Fibroblast of lung (primary cell): ENCODE results near the gene PDE2A. TPM values are rescaled to one million over a fixed set of nuclear protein-coding genes. Genes with fewer than 3 reads are reported as not detected.

Experiments
- DNase-seq, 2 donors: peaks; one replicate each; pipeline versions ENCODE4 v3.0.0 to v3.0.0-alpha.2; 2010; ENCODE audit warnings: low read depth in 2 of 2
- H2AFZ ChIP-seq: 2 replicates; pipeline ENCODE4 v1.5.1; 2012; ENCODE audit warnings: low read length, control low read depth, inconsistent platforms
- H3K27ac ChIP-seq: 2 replicates; pipeline ENCODE4 v1.5.1; 2011; ENCODE audit warnings: low read length, control low read depth; ENCODE audit not compliant: insufficient read depth
- H3K27me3 ChIP-seq: 2 replicates; pipeline ENCODE4 v1.5.1; 2011; ENCODE audit warnings: mild to moderate bottlenecking, low read length; ENCODE audit not compliant: control insufficient read depth, insufficient read depth
- H3K36me3 ChIP-seq: 2 replicates; pipeline ENCODE4 v1.5.1; 2011; ENCODE audit warnings: low read length; ENCODE audit not compliant: control insufficient read depth, insufficient read depth
- H3K4me1 ChIP-seq: 2 replicates; pipeline ENCODE4 v1.5.1; 2011; ENCODE audit warnings: low read length; ENCODE audit not compliant: control insufficient read depth, insufficient read depth; ENCODE audit errors: extremely low read depth
- H3K4me2 ChIP-seq: 2 replicates; pipeline ENCODE4 v1.5.1; 2011; ENCODE audit warnings: low read length, control low read depth; ENCODE audit not compliant: insufficient read depth; ENCODE audit errors: extremely low read depth
- H3K4me3 ChIP-seq, 4 experiments: fragments of 200-600 bp in 1 of 4; sonication (generic) in 1 of 4; replicated peaks in 1 of 4; 2 replicates each; pipeline ENCODE4 v1.5.1; 2011 to 2016; ENCODE audit warnings: low read length in 4 of 4, low read depth in 3 of 4, mild to moderate bottlenecking in 3 of 4, control low read depth in 2 of 4, inconsistent platforms in 1 of 4, mixed read lengths in 1 of 4; ENCODE audit not compliant: insufficient read depth in 1 of 4; ENCODE audit errors: control extremely low read depth in 1 of 4
- H3K79me2 ChIP-seq: 2 replicates; pipeline ENCODE4 v1.5.1; 2012; ENCODE audit warnings: mild to moderate bottlenecking, low read length, inconsistent platforms; ENCODE audit not compliant: control insufficient read depth, insufficient read depth
- H3K9ac ChIP-seq: 2 replicates; pipeline ENCODE4 v1.5.1; 2011; ENCODE audit warnings: mild to moderate bottlenecking, low read length, control low read depth; ENCODE audit not compliant: insufficient read depth
- H3K9me3 ChIP-seq: 2 replicates; pipeline ENCODE4 v1.5.1; 2012; ENCODE audit warnings: low read depth, low read length; ENCODE audit not compliant: control insufficient read depth, insufficient read depth
- H4K20me1 ChIP-seq: 2 replicates; pipeline ENCODE4 v1.5.1; 2011; ENCODE audit warnings: low read length; ENCODE audit not compliant: control insufficient read depth, insufficient read depth; ENCODE audit errors: extremely low read depth
- CTCF ChIP-seq, 2 donors: IDR thresholded peaks in 1 of 2; conservative IDR thresholded peaks in 1 of 2; 1 replicate in 1 of 2; 2 replicates in 1 of 2; pipeline ENCODE4 v1.5.1; 2011 to 2012; ENCODE audit warnings: low read length in 2 of 2, control low read depth in 1 of 2, inconsistent platforms in 1 of 2, low read depth in 1 of 2, mild to moderate bottlenecking in 1 of 2
- EZH2 ChIP-seq: IDR thresholded peaks from 2 replicates; pipeline ENCODE4 v1.5.1; 2012; ENCODE audit warnings: low read length, control low read depth, mild to moderate bottlenecking; ENCODE audit errors: missing control alignments
- polyA plus RNA-seq, 2 donors: library from polyadenylated mRNA; depleted of rRNA in 1 of 2; stranded (reverse) in 1 of 2; unstranded in 1 of 2; fragments of >200 nt; gene quantifications; 2 replicates each; pipeline ENCODE4 v1.2.1, GENCODE V29; 2011 to 2012; ENCODE audit warnings: missing spikeins in 1 of 2
- total RNA-seq: library from RNA; depleted of rRNA; stranded (reverse); fragments of >200 nt; gene quantifications from 2 replicates; pipeline ENCODE4 v1.2.1, GENCODE V29; 2014

PDE2A gene
- total and polyA plus RNA-seq, 2 donors (not counting 1 experiment from before 2014, with no cell fraction given), result 0.50 to 2.6 TPM

GRCh38 chr11:72629266-72629665 lies 45.0 kb downstream of the PDE2A start:
- Histone ChIP-seq H3K9me3 (no peaks in the 10 kb centered on the region), H3K27ac (no peak overlapping the region), H3K4me3 (no peak overlapping the region), H3K79me2 (no peaks in the 10 kb centered on the region), H3K27me3 (no peaks in the 10 kb centered on the region), H3K36me3 (no peaks in the 10 kb centered on the region), H3K4me2 (no peak overlapping the region), H2AFZ (no peak overlapping the region), H3K9ac (no peak overlapping the region), H3K4me1 (no peaks in the 10 kb centered on the region), H4K20me1 (no peaks in the 10 kb centered on the region)
- no peak for TF ChIP-seq CTCF (conservative IDR thresholded peaks at IDR 0.05 in 1 of 2, IDR thresholded peaks at IDR 0.05 in 1 of 2; ENCODE audit: low read depth in 1 of 2, low read length in 2 of 2)
- no peak for DNase-seq

DNA sequence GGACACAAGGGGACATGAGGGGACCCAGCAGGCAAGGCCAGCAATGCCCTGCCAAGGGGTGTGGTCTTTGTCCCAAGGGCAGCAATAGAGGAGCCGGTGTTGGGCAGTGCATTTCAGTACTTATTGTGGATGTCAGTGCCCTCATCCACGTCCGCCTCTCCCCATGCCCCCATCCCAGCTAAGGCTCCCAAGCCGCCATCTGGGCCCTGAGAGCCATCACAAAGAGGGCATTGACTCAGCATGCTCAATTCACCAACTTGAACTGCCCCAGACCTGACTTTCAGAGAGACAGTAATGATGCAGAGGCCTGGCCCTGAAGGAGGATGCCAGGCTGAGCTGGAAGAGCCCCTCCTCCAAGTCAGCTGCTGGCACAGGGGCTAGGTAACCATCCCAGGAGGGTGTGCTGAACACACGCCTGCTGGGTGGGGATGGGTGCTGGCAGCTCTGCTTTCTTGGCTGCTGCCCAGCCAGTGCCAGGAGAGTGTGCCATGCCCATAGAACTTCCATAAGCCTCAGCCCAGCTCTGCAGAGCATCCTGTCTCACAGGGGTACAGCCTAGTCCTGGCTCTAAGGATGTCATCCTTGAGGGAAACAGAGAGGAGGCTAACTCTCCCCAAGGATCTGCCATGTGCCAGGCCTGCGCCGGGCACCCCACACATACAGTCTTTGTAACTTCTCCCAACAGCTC lies 46.5 kb downstream of the PDE2A start:
- no peaks in the 10 kb centered on the region for H3K79me2 ChIP-seq
- DNase-seq, result no peak
- H3K4me3 ChIP-seq, result no peak overlapping the region
- no peaks in the 10 kb centered on the region for H3K9me3 ChIP-seq
- H3K4me2 ChIP-seq, result no peak overlapping the region
- H3K4me1 ChIP-seq, result no peaks in the 10 kb centered on the region
- H4K20me1 ChIP-seq, result no peaks in the 10 kb centered on the region
- H3K27ac ChIP-seq, result no peak overlapping the region
- H2AFZ ChIP-seq, result no peak overlapping the region
- H3K27me3 ChIP-seq, result no peaks in the 10 kb centered on the region
- TF ChIP-seq CTCF (conservative IDR thresholded peaks at IDR 0.05 in 1 of 2, IDR thresholded peaks at IDR 0.05 in 1 of 2; ENCODE audit: low read depth in 1 of 2, low read length in 2 of 2) (no peak), EZH2 (no peak)
- H3K36me3 ChIP-seq, result no peaks in the 10 kb centered on the region
- no peak overlapping the region for H3K9ac ChIP-seq

GRCh38 chr11:72626414-72626936 lies 47.7 kb downstream of the PDE2A start:
- no peak for TF ChIP-seq EZH2
- no peak for TF ChIP-seq CTCF (conservative IDR thresholded peaks at IDR 0.05 in 1 of 2, IDR thresholded peaks at IDR 0.05 in 1 of 2; ENCODE audit: low read depth in 1 of 2, low read length in 2 of 2)
- no peaks in the 10 kb centered on the region for H3K4me1 ChIP-seq

More at GRCh38 chr11:72626414-72626936, 47.7 kb downstream of the PDE2A start:
- Histone ChIP-seq H3K9ac (no peak overlapping the region), H3K79me2 (no peaks in the 10 kb centered on the region), H3K9me3 (no peaks in the 10 kb centered on the region), H4K20me1 (no peaks in the 10 kb centered on the region), H3K4me2 (no peak overlapping the region), H3K4me3 (no peak overlapping the region), H3K36me3 (no peaks in the 10 kb centered on the region), H3K27me3 (no peaks in the 10 kb centered on the region), H3K27ac (no peak overlapping the region), H2AFZ (no peak overlapping the region)
- no peak for DNase-seq
